NB4 (cell line): ENCODE measurements around the gene PDE4B.

Source experiments
- POLR2A ChIP-seq: IDR thresholded peaks from 2 replicates; pipeline ENCODE4 v1.6.1; 2011; ENCODE audit warnings: mild to moderate bottlenecking; ENCODE audit not compliant: insufficient read length; ENCODE audit errors: extremely low read depth
- TF ChIP-seq, protein P1 (sequence below): IDR thresholded peaks from one replicate; pipeline ENCODE4 v1.5.1; 2012; ENCODE audit warnings: low read depth, low read length

DNA sequence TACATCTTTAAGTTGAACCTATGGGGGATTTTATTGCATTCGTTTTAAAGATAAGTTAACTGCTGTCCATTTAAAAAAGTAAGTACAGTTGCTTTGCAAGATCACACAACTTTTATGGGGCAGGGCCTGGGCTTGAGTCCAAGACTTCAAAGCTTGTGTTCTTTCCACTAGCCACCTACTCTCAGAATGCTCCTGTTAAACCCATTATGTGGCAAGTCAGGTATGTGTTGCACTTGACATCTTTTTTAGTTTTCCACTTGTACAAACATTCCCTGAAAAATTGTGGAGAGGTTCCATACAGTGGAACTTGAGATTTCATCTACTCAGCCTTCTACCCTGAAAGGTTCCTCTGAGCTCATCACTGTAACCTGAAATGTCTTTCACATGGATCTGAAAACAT is 505.8 kb downstream of the PDE4B start:
- no peak for TF ChIP-seq POLR2A
- TF ChIP-seq, protein P1, sequence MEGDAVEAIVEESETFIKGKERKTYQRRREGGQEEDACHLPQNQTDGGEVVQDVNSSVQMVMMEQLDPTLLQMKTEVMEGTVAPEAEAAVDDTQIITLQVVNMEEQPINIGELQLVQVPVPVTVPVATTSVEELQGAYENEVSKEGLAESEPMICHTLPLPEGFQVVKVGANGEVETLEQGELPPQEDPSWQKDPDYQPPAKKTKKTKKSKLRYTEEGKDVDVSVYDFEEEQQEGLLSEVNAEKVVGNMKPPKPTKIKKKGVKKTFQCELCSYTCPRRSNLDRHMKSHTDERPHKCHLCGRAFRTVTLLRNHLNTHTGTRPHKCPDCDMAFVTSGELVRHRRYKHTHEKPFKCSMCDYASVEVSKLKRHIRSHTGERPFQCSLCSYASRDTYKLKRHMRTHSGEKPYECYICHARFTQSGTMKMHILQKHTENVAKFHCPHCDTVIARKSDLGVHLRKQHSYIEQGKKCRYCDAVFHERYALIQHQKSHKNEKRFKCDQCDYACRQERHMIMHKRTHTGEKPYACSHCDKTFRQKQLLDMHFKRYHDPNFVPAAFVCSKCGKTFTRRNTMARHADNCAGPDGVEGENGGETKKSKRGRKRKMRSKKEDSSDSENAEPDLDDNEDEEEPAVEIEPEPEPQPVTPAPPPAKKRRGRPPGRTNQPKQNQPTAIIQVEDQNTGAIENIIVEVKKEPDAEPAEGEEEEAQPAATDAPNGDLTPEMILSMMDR: no peak
